Small intestine (tissue), 7 donors: ENCODE results near the gene ZFAND2A. TPM values are rescaled to one million over a fixed set of nuclear protein-coding genes. Genes with fewer than 3 reads are reported as not detected.
A peak's percentile ranks its signal among the peaks of the same experiment; 100 is the strongest.

Source experiments
- DNase-seq, 2 donors: peaks; one replicate each; pipeline versions ENCODE4 v3.0.0 to v3.0.0-alpha.2; 2013
- FAIRE-seq: peaks from 2 replicates; lab custom pipeline; 2012; peaks lifted over from hg19 to GRCh38; lab: Jason Lieb, UNC
- H3K27ac ChIP-seq, 3 donors: one replicate each; pipeline ENCODE4 v1.5.1; 2013; ENCODE audit warnings: low read length in 2 of 3, mild to moderate bottlenecking in 2 of 3, control low read depth in 1 of 3, inconsistent platforms in 1 of 3, low read depth in 1 of 3, moderate library complexity in 1 of 3
- H3K27me3 ChIP-seq, 3 donors: one replicate each; pipeline ENCODE4 v1.6.1; 2013; ENCODE audit warnings: low read length in 3 of 3, inconsistent platforms in 1 of 3; ENCODE audit not compliant: control insufficient read depth in 3 of 3, insufficient read depth in 3 of 3
- H3K36me3 ChIP-seq, 3 donors: one replicate each; pipeline ENCODE4 v1.6.1; 2013; ENCODE audit warnings: low read length in 3 of 3, inconsistent platforms in 1 of 3, low read depth in 1 of 3, mild to moderate bottlenecking in 1 of 3, moderate library complexity in 1 of 3; ENCODE audit not compliant: control insufficient read depth in 3 of 3, insufficient read depth in 2 of 3
- H3K4me1 ChIP-seq, 3 donors: one replicate each; pipeline ENCODE4 v1.6.1; 2013; ENCODE audit warnings: low read length in 2 of 3, inconsistent platforms in 1 of 3, low read depth in 1 of 3, mild to moderate bottlenecking in 1 of 3, moderate library complexity in 1 of 3; ENCODE audit not compliant: control insufficient read depth in 3 of 3, insufficient read depth in 2 of 3
- H3K4me3 ChIP-seq, 3 donors: one replicate each; pipeline ENCODE4 v1.5.1; 2013; ENCODE audit warnings: low read length in 3 of 3, control low read depth in 1 of 3, inconsistent platforms in 1 of 3, low read depth in 1 of 3, mild to moderate bottlenecking in 1 of 3, moderate library complexity in 1 of 3
- H3K9me3 ChIP-seq, 2 donors: one replicate each; pipeline ENCODE4 v1.6.1; 2013; ENCODE audit warnings: low read depth in 1 of 2, low read length in 1 of 2; ENCODE audit not compliant: control insufficient read depth in 2 of 2, insufficient read depth in 1 of 2
- WGBS, 3 donors: extraction: QIAGEN DNeasy Blood & Tissue Kit; methylation state at CpG; one replicate each; pipeline ENCODE4 v1.1.7; 2013; 5-methylcytosine and 5-hydroxymethylcytosine counted together
- polyA plus RNA-seq, 4 donors: library from polyadenylated mRNA; stranded (reverse) in 3 of 4; unstranded in 1 of 4; fragments of 200-250 nt in 3 of 4; fragments of 120-200 nt in 1 of 4; gene quantifications; one replicate each; pipeline versions ENCODE4 v1.2.1 to v1.2.3, GENCODE V29; 2013
- donor health status: healthy with polysubstance abuse.
- donor health status: control.
- donor health status: control.
- donor health status: Bipolar disorder and iron deficiency.
- donor health status: healthy.

Gene ZFAND2A
- polyA plus RNA-seq, 4 donors: 18.7 to 84.5 (median 50.5) TPM

GRCh38 chr7:1181640-1182039, 21.6 kb upstream of the ZFAND2A start:
- Histone ChIP-seq H3K27ac (no peak overlapping the region), H3K9me3 (peaks cover 0 to 2% of the 10 kb centered on the region in 2 donors), H3K4me3 (no peak overlapping the region), H3K4me1 (no peaks in the 10 kb centered on the region), H3K27me3 (peaks cover 0 to 9% (median 0%) of the 10 kb centered on the region in 3 donors), H3K36me3 (no peaks in the 10 kb centered on the region)
- DNase-seq (no peak), FAIRE-seq (no peak)
- 52 to 73% (median 56%) methylated on average over 11 to 12 of the region's 12 CpGs for WGBS, 3 donors

GRCh38 chr7:1181031-1181430, 21.0 kb upstream of the ZFAND2A start:
- Histone ChIP-seq H3K27me3 (peaks cover 0 to 9% (median 0%) of the 10 kb centered on the region in 3 donors), H3K4me1 (peaks cover 0 to 4% (median 0%) of the 10 kb centered on the region in 3 donors), H3K27ac (no peak overlapping the region), H3K9me3 (peaks cover 0 to 2% of the 10 kb centered on the region in 2 donors), H3K36me3 (no peaks in the 10 kb centered on the region), H3K4me3 (no peak overlapping the region)
- 84 to 87% (median 86%) methylated on average over 19 of the region's 19 CpGs for WGBS, 3 donors
- FAIRE-seq (no peak), DNase-seq (no peak)

GRCh38 chr7:1176891-1177373, 16.9 kb upstream of the ZFAND2A start:
- Histone ChIP-seq H3K27ac (no peak overlapping the region), H3K4me3 (no peak overlapping the region), H3K27me3 (no peaks in the 10 kb centered on the region), H3K36me3 (no peaks in the 10 kb centered on the region), H3K9me3 (peaks cover 0 to 2% of the 10 kb centered on the region in 2 donors), H3K4me1 (peaks cover 0 to 7% (median 0%) of the 10 kb centered on the region in 3 donors)
- FAIRE-seq: no peak
- 29 to 41% (median 38%) methylated on average over 22 of the region's 22 CpGs for WGBS, 3 donors
- DNase-seq: peak; percentile 54 to 63

GRCh38 chr7:1175967-1176851, 16.2 kb upstream of the ZFAND2A start:
- WGBS, 3 donors: 14 to 20% (median 17%) methylated on average over 43 to 44 of the region's 44 CpGs
- DNase-seq: peak; percentile 82 to 86
- peak overlapping the region in 1 of 3 donors; percentile 24 for H3K4me3 ChIP-seq

GRCh38 chr7:1175597-1175966, 15.6 kb upstream of the ZFAND2A start:
- peak overlapping the region in 1 of 3 donors; percentile 24 for H3K4me3 ChIP-seq
- WGBS, 3 donors: 92 to 94% (median 92%) methylated on average over 15 of the region's 15 CpGs
- FAIRE-seq: no peak

More at GRCh38 chr7:1175967-1176851, 16.2 kb upstream of the ZFAND2A start:
- peaks cover 0 to 2% of the 10 kb centered on the region in 2 donors for H3K9me3 ChIP-seq
- no peak for FAIRE-seq
- no peak overlapping the region for H3K27ac ChIP-seq
- peaks cover 0 to 7% (median 0%) of the 10 kb centered on the region in 3 donors for H3K4me1 ChIP-seq
- no peaks in the 10 kb centered on the region for H3K36me3 ChIP-seq
- no peaks in the 10 kb centered on the region for H3K27me3 ChIP-seq

GRCh38 chr7:1174881-1175596, 15.0 kb upstream of the ZFAND2A start:
- no peaks in the 10 kb centered on the region for H3K27me3 ChIP-seq
- no peak overlapping the region for H3K4me3 ChIP-seq
- peaks cover 0 to 2% of the 10 kb centered on the region in 2 donors for H3K9me3 ChIP-seq
- FAIRE-seq: no peak
- H3K36me3 ChIP-seq: no peaks in the 10 kb centered on the region
- no peak overlapping the region for H3K27ac ChIP-seq
- peaks cover 0 to 8% (median 0%) of the 10 kb centered on the region in 3 donors for H3K4me1 ChIP-seq
- no peak for DNase-seq
- 94% methylated on average over 29 of the region's 29 CpGs for WGBS, 3 donors

More at GRCh38 chr7:1175597-1175966, 15.6 kb upstream of the ZFAND2A start:
- Histone ChIP-seq H3K27me3 (no peaks in the 10 kb centered on the region), H3K4me1 (peaks cover 0 to 7% (median 0%) of the 10 kb centered on the region in 3 donors), H3K9me3 (peaks cover 0 to 2% of the 10 kb centered on the region in 2 donors), H3K27ac (no peak overlapping the region), H3K36me3 (no peaks in the 10 kb centered on the region)
- no peak for DNase-seq

- no peaks in the 10 kb centered on the region for H3K36me3 ChIP-seq
- no peak for FAIRE-seq
- 83 to 87% (median 87%) methylated on average over 11 of the region's 11 CpGs for WGBS, 3 donors
- no peak for DNase-seq
- H3K27ac ChIP-seq: no peak overlapping the region
- peaks cover 0 to 2% of the 10 kb centered on the region in 2 donors for H3K9me3 ChIP-seq
- H3K4me3 ChIP-seq: no peak overlapping the region
- no peaks in the 10 kb centered on the region for H3K27me3 ChIP-seq
- peaks cover 0 to 9% (median 2%) of the 10 kb centered on the region in 3 donors for H3K4me1 ChIP-seq
Measured at GRCh38 chr7:1174002-1174401, 14.0 kb upstream of the ZFAND2A start.
